Uterus (tissue), 2 donors: ENCODE results near the gene SOX30.

Source experiments
- POLR2A ChIP-seq, 2 donors: fragments of 450-650 bp; IDR thresholded peaks; one replicate each; pipeline ENCODE4 v1.6.1; 2016; ENCODE audit warnings: antibody characterized with exemption in 2 of 2, mild to moderate bottlenecking in 1 of 2, moderate library complexity in 1 of 2
- TF ChIP-seq, protein P1 (sequence below), 4 experiments: fragments of 200-600 bp in 2 of 4; fragments of 450-650 bp in 2 of 4; sonication (generic) in 2 of 4; IDR thresholded peaks; one replicate each; pipeline ENCODE4 v1.5.1; 2016 to 2019; ENCODE audit warnings: antibody characterized with exemption in 4 of 4, mild to moderate bottlenecking in 2 of 4, moderate library complexity in 1 of 4

GRCh38 chr5:157594257-157594656 is 58.0 kb downstream of the SOX30 start:
- TF ChIP-seq, protein P1, sequence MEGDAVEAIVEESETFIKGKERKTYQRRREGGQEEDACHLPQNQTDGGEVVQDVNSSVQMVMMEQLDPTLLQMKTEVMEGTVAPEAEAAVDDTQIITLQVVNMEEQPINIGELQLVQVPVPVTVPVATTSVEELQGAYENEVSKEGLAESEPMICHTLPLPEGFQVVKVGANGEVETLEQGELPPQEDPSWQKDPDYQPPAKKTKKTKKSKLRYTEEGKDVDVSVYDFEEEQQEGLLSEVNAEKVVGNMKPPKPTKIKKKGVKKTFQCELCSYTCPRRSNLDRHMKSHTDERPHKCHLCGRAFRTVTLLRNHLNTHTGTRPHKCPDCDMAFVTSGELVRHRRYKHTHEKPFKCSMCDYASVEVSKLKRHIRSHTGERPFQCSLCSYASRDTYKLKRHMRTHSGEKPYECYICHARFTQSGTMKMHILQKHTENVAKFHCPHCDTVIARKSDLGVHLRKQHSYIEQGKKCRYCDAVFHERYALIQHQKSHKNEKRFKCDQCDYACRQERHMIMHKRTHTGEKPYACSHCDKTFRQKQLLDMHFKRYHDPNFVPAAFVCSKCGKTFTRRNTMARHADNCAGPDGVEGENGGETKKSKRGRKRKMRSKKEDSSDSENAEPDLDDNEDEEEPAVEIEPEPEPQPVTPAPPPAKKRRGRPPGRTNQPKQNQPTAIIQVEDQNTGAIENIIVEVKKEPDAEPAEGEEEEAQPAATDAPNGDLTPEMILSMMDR (IDR thresholded peaks at IDR 0.05) = no peak
- TF ChIP-seq POLR2A (IDR thresholded peaks at IDR 0.05) = no peak
